H1 (cell line): ENCODE measurements around the gene STK11IP.

ENCODE experiments used
- BRCA1 ChIP-seq: IDR thresholded peaks from 2 replicates; pipeline ENCODE4 v1.6.1; 2012; ENCODE audit warnings: low read depth, low read length, improper control_type of control experiment
- CTCF ChIP-seq, 3 experiments: IDR thresholded peaks; 1 replicate in 2 of 3; 2 replicates in 1 of 3; pipeline versions ENCODE4 v1.5.1 to v1.6.1; 2011; ENCODE audit warnings: low read length in 3 of 3, mild to moderate bottlenecking in 3 of 3, inconsistent platforms in 2 of 3, low read depth in 1 of 3, moderate library complexity in 1 of 3; ENCODE audit not compliant: insufficient read depth in 1 of 3; ENCODE audit errors: control extremely low read depth in 1 of 3
- EP300 ChIP-seq, 2 experiments: IDR thresholded peaks; 1 replicate in 1 of 2; 2 replicates in 1 of 2; pipeline ENCODE4 v1.6.1; 2011 to 2012; ENCODE audit warnings: low read depth in 2 of 2, low read length in 2 of 2, mild to moderate bottlenecking in 2 of 2, borderline replicate concordance in 1 of 2, inconsistent platforms in 1 of 2, moderate library complexity in 1 of 2
- FOSL1 ChIP-seq: IDR thresholded peaks from 2 replicates; pipeline ENCODE4 v1.6.1; 2011; ENCODE audit warnings: mild to moderate bottlenecking, low read depth, low read length, moderate library complexity; ENCODE audit not compliant: insufficient read depth
- POLR2A ChIP-seq, 2 experiments: IDR thresholded peaks; 1 replicate in 1 of 2; 2 replicates in 1 of 2; pipeline ENCODE4 v1.6.1; 2011; ENCODE audit warnings: low read depth in 2 of 2, low read length in 2 of 2, mild to moderate bottlenecking in 2 of 2; ENCODE audit errors: control extremely low read depth in 1 of 2
- POLR2AphosphoS5 ChIP-seq: IDR thresholded peaks from 2 replicates; pipeline ENCODE4 v1.6.1; 2011; ENCODE audit warnings: low read depth, low read length
- SIN3A ChIP-seq, 2 experiments: IDR thresholded peaks in 1 of 2; conservative IDR thresholded peaks in 1 of 2; 2 replicates each; pipeline ENCODE4 v1.6.1; 2011 to 2012; ENCODE audit warnings: low read length in 2 of 2, improper control_type of control experiment in 1 of 2, low read depth in 1 of 2, mild to moderate bottlenecking in 1 of 2
- TF ChIP-seq, protein P1 (sequence below): IDR thresholded peaks from 2 replicates; pipeline ENCODE4 v1.6.1; 2011; ENCODE audit warnings: low read depth, mild to moderate bottlenecking, low read length; ENCODE audit not compliant: insufficient read depth

GRCh38 chr2:219608399-219608964, 10.8 kb downstream of the STK11IP start:
- TF ChIP-seq CTCF (IDR thresholded peaks at IDR 0.05; ENCODE audit: control extremely low read depth in 1 of 3, insufficient read depth in 1 of 3, low read depth in 1 of 3, low read length in 3 of 3) (no peak), POLR2AphosphoS5 (no peak), EP300 (IDR thresholded peaks at IDR 0.05; ENCODE audit: borderline replicate concordance in 1 of 2, low read depth in 2 of 2, low read length in 2 of 2) (no peak), POLR2A (IDR thresholded peaks at IDR 0.05; ENCODE audit: control extremely low read depth in 1 of 2, low read depth in 2 of 2, low read length in 2 of 2) (no peak), SIN3A (conservative IDR thresholded peaks at IDR 0.05 in 1 of 2, IDR thresholded peaks at IDR 0.05 in 1 of 2; ENCODE audit: low read depth in 1 of 2, low read length in 2 of 2) (no peak), FOSL1 (no peak), BRCA1 (no peak)
- TF ChIP-seq, protein P1, sequence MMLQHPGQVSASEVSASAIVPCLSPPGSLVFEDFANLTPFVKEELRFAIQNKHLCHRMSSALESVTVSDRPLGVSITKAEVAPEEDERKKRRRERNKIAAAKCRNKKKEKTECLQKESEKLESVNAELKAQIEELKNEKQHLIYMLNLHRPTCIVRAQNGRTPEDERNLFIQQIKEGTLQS = no peak
